Endodermal cell (in vitro differentiated cells): Measurements from ENCODE around the gene RAB7B. TPM values are rescaled to one million over a fixed set of nuclear protein-coding genes. Genes with fewer than 3 reads are reported as not detected.

ENCODE experiments used
- DNase-seq: peaks from one replicate; pipeline ENCODE4 v3.0.0-alpha.2; 2017
- H3K27ac ChIP-seq: 2 replicates; pipeline ENCODE4 v1.5.1; 2013; ENCODE audit warnings: mild to moderate bottlenecking, low read depth, low read length, moderate library complexity
- H3K27me3 ChIP-seq: 2 replicates; pipeline ENCODE4 v1.6.1; 2013; ENCODE audit warnings: mild to moderate bottlenecking, low read length, moderate library complexity; ENCODE audit not compliant: insufficient read depth, control insufficient read depth, poor library complexity, severe bottlenecking
- H3K36me3 ChIP-seq: 2 replicates; pipeline ENCODE4 v1.7.0; 2013; ENCODE audit warnings: mild to moderate bottlenecking, low read length, moderate library complexity; ENCODE audit not compliant: control insufficient read depth, insufficient read depth
- H3K4me1 ChIP-seq: one replicate; pipeline ENCODE4 v1.7.0; 2013; ENCODE audit warnings: low read length; ENCODE audit not compliant: control insufficient read depth, insufficient read depth
- H3K4me3 ChIP-seq: 2 replicates; pipeline ENCODE4 v1.5.1; 2013; ENCODE audit warnings: mild to moderate bottlenecking, low read length, moderate library complexity
- H3K9ac ChIP-seq: 2 replicates; pipeline ENCODE4 v1.6.1; 2013; ENCODE audit warnings: mild to moderate bottlenecking, low read length, moderate library complexity; ENCODE audit not compliant: poor library complexity, severe bottlenecking; ENCODE audit errors: extremely low read depth
- H3K9me3 ChIP-seq: 2 replicates; pipeline ENCODE4 v1.6.1; 2013; ENCODE audit warnings: mild to moderate bottlenecking, low read length, moderate library complexity; ENCODE audit not compliant: control insufficient read depth
- H3K27ac Mint-ChIP-seq: 2 replicates; pipeline ENCODE4 v1.8.0; 2020; ENCODE audit warnings: mixed read lengths
- H3K27me3 Mint-ChIP-seq: 2 replicates; pipeline ENCODE4 v1.8.0; 2021; ENCODE audit warnings: mild to moderate bottlenecking, mixed read lengths; ENCODE audit not compliant: insufficient read depth
- H3K36me3 Mint-ChIP-seq: 2 replicates; pipeline ENCODE4 v1.8.0; 2020; ENCODE audit warnings: low read depth, mixed read lengths
- H3K4me1 Mint-ChIP-seq: 2 replicates; pipeline ENCODE4 v1.8.0; 2020; ENCODE audit warnings: mixed read lengths
- H3K4me3 Mint-ChIP-seq: 2 replicates; pipeline ENCODE4 v1.8.0; 2020; ENCODE audit warnings: mild to moderate bottlenecking, moderate library complexity, mixed read lengths
- H3K9me3 Mint-ChIP-seq: 2 replicates; pipeline ENCODE4 v1.8.0; 2020; ENCODE audit warnings: mild to moderate bottlenecking, mixed read lengths
- WGBS, 2 experiments: methylation state at CpG; one replicate each; pipeline versions ENCODE4 v1.1.5 to v1.1.7; 2013; ENCODE audit warnings: missing lambda C conversion rate in 2 of 2, mixed read lengths in 1 of 2; ENCODE audit not compliant: insufficient coverage in 1 of 2, insufficient read length in 1 of 2; 5-methylcytosine and 5-hydroxymethylcytosine counted together
- total RNA-seq, 2 donors: library from RNA; stranded (reverse); fragmentation: NEBNext Ultra II Directional in 1 of 2; extraction: Animal tissue kit (Norgen Biotek cat#: 25700) in 1 of 2; gene quantifications; 2 replicates in 1 of 2; 3 replicates in 1 of 2; pipeline ENCODE4 v1.2.1, GENCODE V29; 2021
- TF ChIP-seq, protein P1 (sequence below): fragments of 200-600 bp; sonication (generic); conservative IDR thresholded peaks from 2 replicates; pipeline ENCODE4 v1.5.0; 2021; ENCODE audit warnings: antibody characterized with exemption, mild to moderate bottlenecking

The RAB7B gene
- total RNA-seq, 2 donors from 2014 or later, result not detected

- Histone ChIP-seq H3K27ac (no peak overlapping the region), H3K27me3 (no peaks in the 10 kb centered on the region), H3K9ac (no peak overlapping the region), H3K4me1 (no peaks in the 10 kb centered on the region), H3K36me3 (no peaks in the 10 kb centered on the region), H3K9me3 (no peaks in the 10 kb centered on the region), H3K4me3 (no peak overlapping the region)
- no peak for DNase-seq
- Mint-ChIP-seq H3K4me1 (peaks cover 6% of the 10 kb centered on the region), H3K4me3 (no peak overlapping the region), H3K27me3 (peaks cover 17% of the 10 kb centered on the region), H3K9me3 (no peaks in the 10 kb centered on the region), H3K27ac (no peak overlapping the region), H3K36me3 (no peaks in the 10 kb centered on the region)
- WGBS, 2 experiments, result 89 to 94% methylated on average over 4 of the region's 4 CpGs
- TF ChIP-seq, protein P1, sequence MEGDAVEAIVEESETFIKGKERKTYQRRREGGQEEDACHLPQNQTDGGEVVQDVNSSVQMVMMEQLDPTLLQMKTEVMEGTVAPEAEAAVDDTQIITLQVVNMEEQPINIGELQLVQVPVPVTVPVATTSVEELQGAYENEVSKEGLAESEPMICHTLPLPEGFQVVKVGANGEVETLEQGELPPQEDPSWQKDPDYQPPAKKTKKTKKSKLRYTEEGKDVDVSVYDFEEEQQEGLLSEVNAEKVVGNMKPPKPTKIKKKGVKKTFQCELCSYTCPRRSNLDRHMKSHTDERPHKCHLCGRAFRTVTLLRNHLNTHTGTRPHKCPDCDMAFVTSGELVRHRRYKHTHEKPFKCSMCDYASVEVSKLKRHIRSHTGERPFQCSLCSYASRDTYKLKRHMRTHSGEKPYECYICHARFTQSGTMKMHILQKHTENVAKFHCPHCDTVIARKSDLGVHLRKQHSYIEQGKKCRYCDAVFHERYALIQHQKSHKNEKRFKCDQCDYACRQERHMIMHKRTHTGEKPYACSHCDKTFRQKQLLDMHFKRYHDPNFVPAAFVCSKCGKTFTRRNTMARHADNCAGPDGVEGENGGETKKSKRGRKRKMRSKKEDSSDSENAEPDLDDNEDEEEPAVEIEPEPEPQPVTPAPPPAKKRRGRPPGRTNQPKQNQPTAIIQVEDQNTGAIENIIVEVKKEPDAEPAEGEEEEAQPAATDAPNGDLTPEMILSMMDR, result no peak
Measured at GRCh38 chr1:205991237-205991636, 12.0 kb downstream of the RAB7B start.

GRCh38 chr1:205990226-205990625 is 13.0 kb downstream of the RAB7B start:
- 90 to 91% methylated on average over 2 of the region's 2 CpGs for WGBS, 2 experiments

GRCh38 chr1:205989786-205990185 is 13.4 kb downstream of the RAB7B start:
- TF ChIP-seq, protein P1, result no peak
- Histone ChIP-seq H3K4me1 (no peaks in the 10 kb centered on the region), H3K9me3 (no peaks in the 10 kb centered on the region), H3K27me3 (no peaks in the 10 kb centered on the region), H3K27ac (no peak overlapping the region), H3K9ac (no peak overlapping the region), H3K36me3 (no peaks in the 10 kb centered on the region), H3K4me3 (no peak overlapping the region)
- DNase-seq, result no peak
- Mint-ChIP-seq H3K27ac (no peak overlapping the region), H3K27me3 (peaks cover 17% of the 10 kb centered on the region), H3K4me1 (peaks cover 6% of the 10 kb centered on the region), H3K9me3 (no peaks in the 10 kb centered on the region), H3K36me3 (no peaks in the 10 kb centered on the region), H3K4me3 (no peak overlapping the region)
- WGBS, 2 experiments, result 82 to 96% methylated on average over 4 to 5 of the region's 5 CpGs

More at GRCh38 chr1:205990226-205990625, 13.0 kb downstream of the RAB7B start:
- H3K27me3 ChIP-seq, result no peaks in the 10 kb centered on the region
- Mint-ChIP-seq H3K36me3 (no peaks in the 10 kb centered on the region), H3K9me3 (no peaks in the 10 kb centered on the region), H3K4me1 (peaks cover 6% of the 10 kb centered on the region), H3K4me3 (no peak overlapping the region), H3K27ac (no peak overlapping the region), H3K27me3 (peaks cover 17% of the 10 kb centered on the region)
- no peaks in the 10 kb centered on the region for H3K4me1 ChIP-seq
- no peak for DNase-seq
- H3K4me3 ChIP-seq, result no peak overlapping the region
- H3K27ac ChIP-seq, result no peak overlapping the region
- no peaks in the 10 kb centered on the region for H3K36me3 ChIP-seq
- TF ChIP-seq, protein P1, result no peak
- no peak overlapping the region for H3K9ac ChIP-seq
- H3K9me3 ChIP-seq, result no peaks in the 10 kb centered on the region
